Neural progenitor cell (in vitro differentiated cells): Measurements from ENCODE around the gene RABGAP1. TPM values are rescaled to one million over a fixed set of nuclear protein-coding genes. Genes with fewer than 3 reads are reported as not detected.

ENCODE experiments used
- DNase-seq: peaks from one replicate; pipeline ENCODE4 v3.0.0-alpha.2; 2016; ENCODE audit warnings: low spot score
- H2AFZ ChIP-seq: fragments of 200-600 bp; sonication (generic); replicated peaks from 2 replicates; pipeline ENCODE4 v1.6.1; 2016; ENCODE audit warnings: antibody characterized with exemption
- H3F3A ChIP-seq: fragments of 200-600 bp; sonication (generic); 2 replicates; pipeline ENCODE4 v1.6.1; 2016; ENCODE audit warnings: antibody characterized with exemption, low read depth
- H3K27ac ChIP-seq: fragments of 200-600 bp; sonication (generic); 2 replicates; pipeline ENCODE4 v1.5.1; 2016; ENCODE audit warnings: mild to moderate bottlenecking
- H3K27me3 ChIP-seq: fragments of 200-600 bp; sonication (generic); 2 replicates; pipeline ENCODE4 v1.6.1; 2016; ENCODE audit warnings: mild to moderate bottlenecking, moderate library complexity
- H3K36me3 ChIP-seq: fragments of 200-600 bp; sonication (generic); 2 replicates; pipeline ENCODE4 v1.5.1; 2016
- H3K4me1 ChIP-seq: fragments of 200-600 bp; sonication (generic); 2 replicates; pipeline ENCODE4 v1.6.1; 2016; ENCODE audit warnings: mixed run types
- H3K4me2 ChIP-seq: fragments of 200-600 bp; sonication (generic); 2 replicates; pipeline ENCODE4 v1.6.1; 2016
- H3K4me3 ChIP-seq: fragments of 200-600 bp; sonication (generic); 2 replicates; pipeline ENCODE4 v1.5.1; 2016
- H3K79me2 ChIP-seq: fragments of 200-600 bp; sonication (generic); 2 replicates; pipeline ENCODE4 v1.6.1; 2016; ENCODE audit warnings: low read depth
- H3K9ac ChIP-seq: fragments of 200-600 bp; sonication (generic); 2 replicates; pipeline ENCODE4 v1.6.1; 2016
- H3K9me3 ChIP-seq: fragments of 200-600 bp; sonication (generic); 2 replicates; pipeline ENCODE4 v1.5.1; 2016; ENCODE audit warnings: low read depth
- H4K20me1 ChIP-seq: fragments of 200-600 bp; sonication (generic); 2 replicates; pipeline ENCODE4 v1.6.1; 2016; ENCODE audit warnings: low read depth
- H3K27ac Mint-ChIP-seq: 3 replicates; pipeline ENCODE4 v1.8.0; 2021; ENCODE audit warnings: mixed read lengths
- H3K27me3 Mint-ChIP-seq: 2 replicates; pipeline ENCODE4 v1.8.0; 2022; ENCODE audit warnings: low read depth, mild to moderate bottlenecking, inconsistent platforms, moderate library complexity, mixed read lengths; ENCODE audit not compliant: insufficient read depth
- H3K36me3 Mint-ChIP-seq: 3 replicates; pipeline ENCODE4 v1.8.0; 2021; ENCODE audit warnings: mixed read lengths
- H3K4me1 Mint-ChIP-seq: 3 replicates; pipeline ENCODE4 v1.8.0; 2021; ENCODE audit warnings: mixed read lengths
- H3K4me3 Mint-ChIP-seq: 3 replicates; pipeline ENCODE4 v1.8.0; 2021; ENCODE audit warnings: mild to moderate bottlenecking, moderate library complexity, mixed read lengths
- H3K9me3 Mint-ChIP-seq: 3 replicates; pipeline ENCODE4 v1.8.0; 2020; ENCODE audit warnings: mixed read lengths
- CTCF ChIP-seq: fragments of 200-600 bp; sonication (generic); IDR thresholded peaks from 2 replicates; pipeline ENCODE4 v1.5.1; 2017; ENCODE audit warnings: antibody characterized with exemption, mild to moderate bottlenecking
- EZH2 ChIP-seq: fragments of 200-600 bp; sonication (generic); IDR thresholded peaks from 2 replicates; pipeline ENCODE4 v1.6.1; 2017; ENCODE audit warnings: antibody characterized with exemption, mild to moderate bottlenecking, moderate library complexity
- EZH2phosphoT487 ChIP-seq: fragments of 200-600 bp; sonication (generic); IDR thresholded peaks from 2 replicates; pipeline ENCODE4 v1.6.1; 2017; ENCODE audit warnings: antibody characterized with exemption
- total RNA-seq: library from RNA; depleted of rRNA; stranded (reverse); fragments of >200 nt; gene quantifications from 2 replicates; pipeline ENCODE4 v1.2.3, GENCODE V29; 2015; ENCODE audit warnings: low replicate concordance

Gene RABGAP1
- total RNA-seq, 1 donor from 2014 or later: 55.2 TPM

- peaks cover 7% of the 10 kb centered on the region for H3K36me3 Mint-ChIP-seq
These were observed 10.2 kb downstream of the RABGAP1 start for GRCh38 chr9:122951056-122951455.

GRCh38 chr9:122954253-122954691 is 13.5 kb downstream of the RABGAP1 start:
- no peak overlapping the region for H3K27ac ChIP-seq

More at GRCh38 chr9:122951056-122951455, 10.2 kb downstream of the RABGAP1 start:
- Histone ChIP-seq H3K27me3 (no peaks in the 10 kb centered on the region), H2AFZ (no peak overlapping the region), H3K4me2 (no peak overlapping the region), H3K9ac (no peak overlapping the region), H3K9me3 (no peaks in the 10 kb centered on the region), H4K20me1 (peaks cover 89% of the 10 kb centered on the region), H3K4me1 (peaks cover 14% of the 10 kb centered on the region), H3F3A (no peaks in the 10 kb centered on the region), H3K4me3 (no peak overlapping the region), H3K79me2 (peaks cover 100% of the 10 kb centered on the region), H3K36me3 (no peaks in the 10 kb centered on the region), H3K27ac (no peak overlapping the region)
- Mint-ChIP-seq H3K27ac (no peak overlapping the region), H3K27me3 (no peaks in the 10 kb centered on the region), H3K9me3 (peaks cover 2% of the 10 kb centered on the region), H3K4me1 (peaks cover 13% of the 10 kb centered on the region), H3K4me3 (no peak overlapping the region)
- no peak for DNase-seq
- no peak for TF ChIP-seq CTCF
- no peak for TF ChIP-seq EZH2

GRCh38 chr9:122955961-122956360 is 15.1 kb downstream of the RABGAP1 start:
- H3K27me3 Mint-ChIP-seq: no peaks in the 10 kb centered on the region
- Histone ChIP-seq H3K9ac (no peak overlapping the region), H3K27ac (no peak overlapping the region), H2AFZ (no peak overlapping the region), H4K20me1 (peaks cover 43% of the 10 kb centered on the region), H3F3A (no peaks in the 10 kb centered on the region), H3K4me2 (no peak overlapping the region), H3K4me1 (no peaks in the 10 kb centered on the region), H3K4me3 (no peak overlapping the region), H3K9me3 (no peaks in the 10 kb centered on the region), H3K27me3 (no peaks in the 10 kb centered on the region), H3K36me3 (peaks cover 2% of the 10 kb centered on the region), H3K79me2 (peaks cover 67% of the 10 kb centered on the region)
- no peak overlapping the region for H3K27ac Mint-ChIP-seq
- peaks cover 21% of the 10 kb centered on the region for H3K36me3 Mint-ChIP-seq
- peaks cover 2% of the 10 kb centered on the region for H3K9me3 Mint-ChIP-seq
- no peak overlapping the region for H3K4me3 Mint-ChIP-seq
- DNase-seq: no peak
- TF ChIP-seq CTCF (no peak), EZH2phosphoT487 (no peak), EZH2 (no peak)
- no peaks in the 10 kb centered on the region for H3K4me1 Mint-ChIP-seq

More at GRCh38 chr9:122954253-122954691, 13.5 kb downstream of the RABGAP1 start:
- TF ChIP-seq CTCF (no peak), EZH2 (no peak), EZH2phosphoT487 (no peak)
- Histone ChIP-seq H4K20me1 (peaks cover 60% of the 10 kb centered on the region), H3K4me3 (no peak overlapping the region), H3K9me3 (no peaks in the 10 kb centered on the region), H3K79me2 (peaks cover 84% of the 10 kb centered on the region), H3K36me3 (no peaks in the 10 kb centered on the region), H3K4me2 (no peak overlapping the region), H3K4me1 (no peaks in the 10 kb centered on the region), H3K27me3 (no peaks in the 10 kb centered on the region), H2AFZ (no peak overlapping the region), H3F3A (no peaks in the 10 kb centered on the region), H3K9ac (no peak overlapping the region)
- Mint-ChIP-seq H3K27me3 (no peaks in the 10 kb centered on the region), H3K4me3 (no peak overlapping the region), H3K9me3 (peaks cover 2% of the 10 kb centered on the region), H3K36me3 (peaks cover 12% of the 10 kb centered on the region), H3K27ac (no peak overlapping the region), H3K4me1 (no peaks in the 10 kb centered on the region)
- no peak for DNase-seq
